Kidney epithelial cell (primary cell): ENCODE data around the gene ACSF2. TPM values are rescaled to one million over a fixed set of nuclear protein-coding genes. Genes with fewer than 3 reads are reported as not detected.

Experiments used
- DNase-seq: peaks from one replicate; pipeline ENCODE4 v3.0.0-alpha.2; 2010; ENCODE audit warnings: low read depth
- H3K27me3 ChIP-seq: 2 replicates; pipeline ENCODE4 v1.6.0; 2011; ENCODE audit warnings: low read length; ENCODE audit not compliant: control insufficient read depth, insufficient read depth
- H3K36me3 ChIP-seq: 2 replicates; pipeline ENCODE4 v1.5.1; 2011; ENCODE audit warnings: low read length; ENCODE audit not compliant: control insufficient read depth, insufficient read depth
- H3K4me3 ChIP-seq: 2 replicates; pipeline ENCODE4 v1.5.1; 2011; ENCODE audit warnings: low read depth, mild to moderate bottlenecking, control low read depth, low read length
- CTCF ChIP-seq: IDR thresholded peaks from 2 replicates; pipeline ENCODE4 v1.5.1; 2011; ENCODE audit warnings: mild to moderate bottlenecking, moderate library complexity, low read length, control low read depth, inconsistent platforms; ENCODE audit not compliant: insufficient read depth, poor library complexity, severe bottlenecking
- total RNA-seq: library from RNA; depleted of rRNA; stranded (reverse); fragments of >200 nt; gene quantifications from 2 replicates; pipeline ENCODE4 v1.2.3, GENCODE V29; 2015

Gene ACSF2
- total RNA-seq, 1 donor from 2014 or later = 24.8 TPM

GRCh38 chr17:50451943-50452629 is 26.1 kb downstream of the ACSF2 start:
- TF ChIP-seq CTCF = no peak
- no peak for DNase-seq
- H3K27me3 ChIP-seq = no peaks in the 10 kb centered on the region
- H3K36me3 ChIP-seq = no peaks in the 10 kb centered on the region
- H3K4me3 ChIP-seq = no peak overlapping the region

GRCh38 chr17:50452630-50453300 is 26.7 kb downstream of the ACSF2 start:
- Histone ChIP-seq H3K4me3 (no peak overlapping the region), H3K27me3 (no peaks in the 10 kb centered on the region), H3K36me3 (no peaks in the 10 kb centered on the region)
- DNase-seq = no peak
- no peak for TF ChIP-seq CTCF

- no peaks in the 10 kb centered on the region for H3K36me3 ChIP-seq
- TF ChIP-seq CTCF = no peak
- H3K27me3 ChIP-seq = no peaks in the 10 kb centered on the region
- no peak for DNase-seq
- H3K4me3 ChIP-seq = no peak overlapping the region
Observed at GRCh38 chr17:50453901-50454300, 27.9 kb downstream of the ACSF2 start.

- DNase-seq = no peak
- TF ChIP-seq CTCF = no peak
- H3K36me3 ChIP-seq = no peaks in the 10 kb centered on the region
- no peak overlapping the region for H3K4me3 ChIP-seq
- H3K27me3 ChIP-seq = no peaks in the 10 kb centered on the region
Observed at GRCh38 chr17:50457621-50458020, 31.6 kb downstream of the ACSF2 start.

- no peak overlapping the region for H3K4me3 ChIP-seq
- no peaks in the 10 kb centered on the region for H3K36me3 ChIP-seq
- no peak for TF ChIP-seq CTCF
- no peak for DNase-seq
- no peaks in the 10 kb centered on the region for H3K27me3 ChIP-seq
Observed at GRCh38 chr17:50458270-50458669, 32.3 kb downstream of the ACSF2 start.
